ENCODE data around the gene FBLN5.
"Not testable (repeated sequence)": the region's sequence is repeated elsewhere in the genome, so short reads cannot be mapped to it uniquely, and the experiment has no call there.

Gene FBLN5

GRCh38 chr14:91858536-91859275 is 88.8 kb downstream of the FBLN5 start:
- no peak for DNase-seq

- no peak for DNase-seq
Measured at GRCh38 chr14:91857614-91858013, 89.9 kb downstream of the FBLN5 start.

GRCh38 chr14:91854327-91854934 is 93.1 kb downstream of the FBLN5 start:
- no peak for DNase-seq

- no peak for DNase-seq
Measured at GRCh38 chr14:91851563-91851962, 95.9 kb downstream of the FBLN5 start.

DNA sequence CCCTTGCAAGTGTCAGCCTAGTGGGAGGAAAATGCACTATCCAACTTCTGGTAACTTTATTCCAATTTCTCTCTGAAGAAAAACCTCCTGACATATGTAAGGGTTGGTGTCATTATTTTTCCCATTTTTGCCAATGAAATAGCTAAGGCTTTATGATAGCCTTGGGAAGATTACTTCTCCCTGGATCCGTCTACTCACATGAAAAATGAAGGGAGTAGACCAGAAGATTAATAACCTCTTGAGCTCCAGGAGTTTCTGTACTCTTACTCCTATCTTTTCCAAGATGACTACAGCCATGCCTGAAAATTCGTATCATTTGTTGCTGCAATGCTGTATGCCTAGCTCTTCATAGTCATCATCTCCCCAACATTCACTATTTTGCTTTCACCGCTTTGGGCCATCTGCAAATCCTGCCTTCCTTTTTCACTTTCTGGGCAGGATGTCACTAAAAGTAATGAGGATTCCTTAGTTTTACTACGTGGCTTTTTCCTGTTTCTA is 98.9 kb downstream of the FBLN5 start:
- DNase-seq = no peak

- no peak for DNase-seq
Measured at GRCh38 chr14:91847693-91848092, 99.8 kb downstream of the FBLN5 start.

GRCh38 chr14:91845652-91846051 is 101.8 kb downstream of the FBLN5 start:
- no peak for DNase-seq

GRCh38 chr14:91845056-91845455 is 102.4 kb downstream of the FBLN5 start:
- DNase-seq = not testable (repeated sequence)

DNA sequence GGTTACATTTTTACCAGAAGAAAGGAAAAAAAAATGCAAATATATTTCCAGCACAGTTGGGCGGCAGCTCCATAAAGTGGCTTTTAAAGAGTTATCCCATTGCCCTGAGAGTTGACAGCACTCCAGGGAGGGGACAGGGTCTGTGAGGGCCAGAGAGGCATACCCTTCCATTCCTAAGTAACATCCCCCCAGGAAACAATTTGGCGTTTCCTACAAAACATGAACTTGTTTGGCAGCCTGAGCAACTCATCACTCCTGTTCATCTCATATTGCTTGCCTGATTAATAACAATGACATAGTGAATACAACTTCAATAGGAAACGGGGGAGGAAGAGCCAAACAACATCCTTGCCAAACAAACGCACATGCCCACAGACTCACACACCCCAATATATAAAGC is 103.5 kb downstream of the FBLN5 start:
- DNase-seq = no peak

- no peak for DNase-seq
Measured at GRCh38 chr14:91843437-91843836, 104.1 kb downstream of the FBLN5 start.

DNA sequence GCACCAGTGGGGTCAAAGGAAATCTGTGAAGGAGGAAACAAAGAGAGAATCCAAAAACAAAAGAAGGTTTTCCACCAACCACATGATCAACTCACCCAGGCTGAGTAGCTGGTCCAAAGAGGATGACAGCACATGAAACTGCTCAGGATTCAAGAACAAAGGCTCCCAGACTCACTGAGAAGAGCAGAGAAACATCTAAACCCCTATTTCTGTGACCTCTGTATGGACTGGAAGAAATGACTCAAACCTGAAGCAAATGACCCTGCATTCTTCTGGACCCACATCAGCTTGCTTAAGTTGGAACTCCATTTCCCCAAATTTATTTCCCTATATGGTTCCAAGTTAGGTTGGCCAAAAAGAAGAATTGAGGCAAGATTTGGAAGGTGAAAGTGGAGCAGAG is 106.4 kb downstream of the FBLN5 start:
- no peak for DNase-seq

DNA sequence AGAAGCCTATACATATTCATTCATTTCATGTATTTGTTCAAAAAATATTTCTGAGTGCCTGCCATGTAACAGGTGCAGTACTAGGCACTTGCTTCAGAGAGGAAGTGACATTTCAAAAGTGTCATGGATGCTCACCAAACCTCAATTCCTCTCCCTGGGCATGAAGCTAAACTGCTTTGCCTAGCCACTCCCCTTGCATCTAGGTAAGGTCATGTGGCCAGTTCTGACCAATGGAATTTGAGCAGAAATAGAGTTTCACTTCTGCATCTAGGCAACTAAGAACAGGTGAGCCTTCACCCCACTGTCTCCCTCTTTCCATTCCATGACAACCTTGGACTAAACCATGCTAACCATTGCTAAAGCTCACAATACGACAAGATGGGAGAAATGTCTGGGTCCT is 107.7 kb downstream of the FBLN5 start:
- no peak for DNase-seq

GRCh38 chr14:91837076-91837475 is 110.4 kb downstream of the FBLN5 start:
- no peak for DNase-seq

GRCh38 chr14:91835920-91836843 is 111.3 kb downstream of the FBLN5 start:
- DNase-seq = peak; percentile 46

- no peak for DNase-seq
Measured at GRCh38 chr14:91835197-91835919, 112.1 kb downstream of the FBLN5 start.

GRCh38 chr14:91834571-91834970 is 112.9 kb downstream of the FBLN5 start:
- DNase-seq = no peak

GRCh38 chr14:91831337-91831736 is 116.2 kb downstream of the FBLN5 start:
- DNase-seq = no peak

GRCh38 chr14:91830777-91831176 is 116.7 kb downstream of the FBLN5 start:
- DNase-seq = no peak

- DNase-seq = no peak
Measured at GRCh38 chr14:91829511-91829910, 118.0 kb downstream of the FBLN5 start.

- no peak for DNase-seq
Measured at GRCh38 chr14:91827746-91828145, 119.7 kb downstream of the FBLN5 start.

Data from retina (tissue), 1 donor.